ENCODE measurements around the gene CALN1. TPM values are rescaled to one million over a fixed set of nuclear protein-coding genes. Genes with fewer than 3 reads are reported as not detected.
"Not testable (repeated sequence)": the region's sequence is repeated elsewhere in the genome, so short reads cannot be mapped to it uniquely, and the experiment has no call there.

The CALN1 gene
- total RNA-seq, 6 experiments from 2014 or later = 0.06 to 0.98 (median 0.34) TPM

DNA sequence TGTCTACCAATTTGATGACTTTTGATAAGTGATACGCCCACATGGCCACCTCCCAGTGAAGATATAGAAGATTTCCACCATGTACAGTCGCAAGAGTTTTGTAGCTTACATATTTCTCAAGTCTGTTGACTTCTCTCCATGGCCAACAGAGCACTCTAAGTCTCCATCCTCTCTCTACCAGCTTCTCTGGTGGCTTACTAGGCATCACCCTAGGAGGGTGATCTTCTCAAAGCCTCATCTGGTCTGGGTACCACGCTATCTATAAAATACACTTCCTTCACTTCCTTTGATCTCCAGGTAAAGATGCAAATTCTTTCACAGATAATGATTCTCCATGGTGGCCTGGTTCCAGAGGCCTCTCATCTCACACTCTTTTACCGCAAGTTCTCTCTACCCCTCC lies 49.9 kb downstream of the CALN1 start:
- no peak overlapping the region for H3K4me3 ChIP-seq
- H3K4me1 ChIP-seq = no peaks in the 10 kb centered on the region
- no peaks in the 10 kb centered on the region for H3K36me3 ChIP-seq
- ATAC-seq (no peak), DNase-seq (no peak)
- H3K9me3 ChIP-seq = no peaks in the 10 kb centered on the region
- intact Hi-C loops (cut with DNase I) = no loop called here
- TF ChIP-seq, protein P1, sequence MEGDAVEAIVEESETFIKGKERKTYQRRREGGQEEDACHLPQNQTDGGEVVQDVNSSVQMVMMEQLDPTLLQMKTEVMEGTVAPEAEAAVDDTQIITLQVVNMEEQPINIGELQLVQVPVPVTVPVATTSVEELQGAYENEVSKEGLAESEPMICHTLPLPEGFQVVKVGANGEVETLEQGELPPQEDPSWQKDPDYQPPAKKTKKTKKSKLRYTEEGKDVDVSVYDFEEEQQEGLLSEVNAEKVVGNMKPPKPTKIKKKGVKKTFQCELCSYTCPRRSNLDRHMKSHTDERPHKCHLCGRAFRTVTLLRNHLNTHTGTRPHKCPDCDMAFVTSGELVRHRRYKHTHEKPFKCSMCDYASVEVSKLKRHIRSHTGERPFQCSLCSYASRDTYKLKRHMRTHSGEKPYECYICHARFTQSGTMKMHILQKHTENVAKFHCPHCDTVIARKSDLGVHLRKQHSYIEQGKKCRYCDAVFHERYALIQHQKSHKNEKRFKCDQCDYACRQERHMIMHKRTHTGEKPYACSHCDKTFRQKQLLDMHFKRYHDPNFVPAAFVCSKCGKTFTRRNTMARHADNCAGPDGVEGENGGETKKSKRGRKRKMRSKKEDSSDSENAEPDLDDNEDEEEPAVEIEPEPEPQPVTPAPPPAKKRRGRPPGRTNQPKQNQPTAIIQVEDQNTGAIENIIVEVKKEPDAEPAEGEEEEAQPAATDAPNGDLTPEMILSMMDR (IDR thresholded peaks at IDR 0.05) = no peak
- TF ChIP-seq POLR2A (IDR thresholded peaks at IDR 0.05) = no peak
- no peak overlapping the region for H3K27ac ChIP-seq
- 72% methylated on average over 4 of the region's 4 CpGs for WGBS (ENCODE audit: insufficient coverage, low coverage, low lambda C conversion rate, missing lambda C conversion rate)
- no peaks in the 10 kb centered on the region for H3K27me3 ChIP-seq

DNA sequence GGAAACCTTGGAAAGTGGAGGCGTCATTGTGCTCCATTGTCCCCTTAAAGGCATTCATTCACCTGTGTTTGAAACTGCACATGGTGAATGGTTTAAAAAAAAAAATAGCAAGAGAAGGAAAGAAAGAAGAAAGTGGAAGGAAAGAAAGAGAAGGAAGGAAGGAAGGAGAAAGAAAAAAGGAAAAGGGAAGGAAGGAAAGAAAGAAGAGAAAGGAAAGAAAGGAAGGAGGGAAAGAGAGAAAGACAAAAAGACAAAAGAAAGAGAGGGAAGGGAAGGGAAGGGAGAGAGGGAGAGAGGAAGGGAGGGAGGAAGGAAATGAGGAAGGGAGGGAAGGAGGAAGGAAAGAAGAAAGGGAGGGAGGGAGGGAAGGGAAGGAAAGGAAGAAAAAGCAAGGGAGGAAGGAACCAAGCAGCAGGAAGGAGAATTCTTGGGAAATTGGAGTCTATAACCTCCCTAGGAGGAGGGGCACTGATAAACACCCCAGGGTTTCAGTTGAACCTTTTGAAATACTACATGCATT lies 66.9 kb downstream of the CALN1 start:
- ATAC-seq = no peak
- WGBS (ENCODE audit: insufficient coverage, low coverage, low lambda C conversion rate, missing lambda C conversion rate) = 89% methylated on average over 1 of the region's 1 CpG

DNA sequence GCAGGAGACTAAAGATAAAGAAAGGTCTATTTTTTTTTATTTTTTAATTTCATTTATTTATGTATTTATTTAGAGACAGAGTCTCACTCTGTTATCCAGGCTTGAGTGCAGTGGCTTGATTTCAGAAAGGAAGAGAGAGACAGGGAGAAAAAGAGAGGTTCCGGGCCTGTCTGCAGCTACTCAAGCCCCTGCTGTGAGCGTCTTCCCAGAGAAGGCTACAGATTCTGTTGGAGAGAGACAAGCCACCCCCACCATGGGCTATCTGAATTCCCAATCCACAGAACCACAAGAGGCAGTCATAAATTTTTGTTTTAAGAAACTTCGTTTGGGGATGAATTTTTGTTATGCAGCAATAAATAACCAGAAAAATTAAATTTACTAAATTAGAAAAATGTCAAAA lies 68.1 kb downstream of the CALN1 start:
- Histone ChIP-seq H3K4me3 (no peak overlapping the region), H3K27me3 (no peaks in the 10 kb centered on the region), H3K9me3 (no peaks in the 10 kb centered on the region), H3K4me1 (no peaks in the 10 kb centered on the region), H3K27ac (no peak overlapping the region), H3K36me3 (no peaks in the 10 kb centered on the region)
- no peak for DNase-seq
- ATAC-seq = no peak
- intact Hi-C loops (cut with DNase I) = no loop called here
- 49% methylated on average over 3 of the region's 3 CpGs for WGBS (ENCODE audit: insufficient coverage, low coverage, low lambda C conversion rate, missing lambda C conversion rate)
- TF ChIP-seq POLR2A (IDR thresholded peaks at IDR 0.05) = no peak
- TF ChIP-seq, protein P1 (IDR thresholded peaks at IDR 0.05) = no peak

More for the DNA sequence above, 66.9 kb downstream of the CALN1 start:
- no peak overlapping the region for H3K27ac ChIP-seq
- no peaks in the 10 kb centered on the region for H3K27me3 ChIP-seq
- H3K4me3 ChIP-seq = no peak overlapping the region
- H3K36me3 ChIP-seq = no peaks in the 10 kb centered on the region
- H3K9me3 ChIP-seq = no peaks in the 10 kb centered on the region
- intact Hi-C loops (cut with DNase I) = no loop called here
- H3K4me1 ChIP-seq = no peaks in the 10 kb centered on the region
- TF ChIP-seq, protein P1 (IDR thresholded peaks at IDR 0.05) = no peak
- TF ChIP-seq POLR2A (IDR thresholded peaks at IDR 0.05) = no peak
- DNase-seq = no peak

DNA sequence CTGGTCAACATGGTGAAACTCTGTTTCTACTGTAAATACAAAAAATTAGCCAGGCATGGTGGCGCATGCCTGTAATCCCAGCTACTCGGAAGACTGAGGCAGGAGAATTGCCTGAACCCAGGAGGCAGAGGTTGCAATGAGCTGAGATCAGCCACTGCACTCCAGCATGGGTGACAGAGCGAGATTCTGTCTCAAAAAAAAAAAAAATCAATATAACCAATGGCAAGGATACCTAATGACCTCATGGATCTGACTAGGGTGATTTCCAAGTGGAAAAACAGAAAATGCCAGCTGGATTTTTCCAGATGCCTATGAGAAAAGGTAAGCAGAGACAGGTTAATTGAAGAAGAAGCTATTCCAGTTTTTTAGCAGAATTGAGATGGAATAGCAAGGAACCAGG lies 68.8 kb downstream of the CALN1 start:
- H3K27ac ChIP-seq; intact Hi-C loops (cut with DNase I); ATAC-seq; DNase-seq; H3K4me3 ChIP-seq; H3K27me3 ChIP-seq; H3K9me3 ChIP-seq; H3K4me1 ChIP-seq; H3K36me3 ChIP-seq: not testable (repeated sequence)
- WGBS (ENCODE audit: insufficient coverage, low coverage, low lambda C conversion rate, missing lambda C conversion rate) = 35% methylated on average over 2 of the region's 3 CpGs

DNA sequence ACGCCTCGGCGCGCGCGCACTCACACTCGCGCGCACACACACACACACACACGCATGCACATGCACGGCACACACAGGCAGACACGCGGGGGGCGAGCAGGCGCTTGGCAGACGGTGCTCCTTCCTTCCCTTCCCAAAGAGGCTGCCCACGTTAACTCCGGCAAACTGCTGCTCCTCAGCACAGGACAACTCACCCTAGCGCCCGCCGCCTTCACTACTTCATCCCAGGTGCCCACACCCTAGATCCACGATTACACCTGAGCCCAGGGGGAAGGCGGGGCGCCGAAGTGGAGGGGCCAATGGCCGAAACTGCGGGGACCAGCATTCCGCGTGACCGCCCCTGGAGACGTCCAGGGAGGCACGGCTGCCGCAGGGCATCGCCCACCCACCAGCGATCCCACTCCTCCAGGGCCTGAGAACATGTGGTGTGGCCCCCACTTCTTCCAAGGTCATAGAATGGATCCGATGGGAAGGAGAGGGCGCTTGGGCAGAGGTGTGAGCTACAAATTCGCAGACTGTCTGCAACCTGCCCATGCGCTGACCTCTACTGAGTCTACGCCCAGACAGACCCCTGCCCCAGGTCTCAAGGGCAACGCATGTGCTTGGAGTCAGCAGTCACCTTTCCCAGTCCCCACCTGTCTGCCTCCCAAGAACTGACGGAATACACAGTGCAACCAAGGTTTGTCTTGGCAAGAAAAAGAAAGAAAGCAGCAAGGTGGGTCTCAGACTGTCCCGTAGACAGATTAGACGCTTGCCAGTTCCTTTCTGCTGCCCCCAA lies 74.6 kb downstream of the CALN1 start:
- no peak overlapping the region for H3K27ac ChIP-seq
- H3K9me3 ChIP-seq = no peaks in the 10 kb centered on the region
- intact Hi-C loops (cut with DNase I) = no loop called here
- H3K4me3 ChIP-seq = no peak overlapping the region
- ATAC-seq (no peak), DNase-seq (no peak)
- 10% methylated on average over 4 of the region's 44 CpGs for WGBS (ENCODE audit: insufficient coverage, low coverage, low lambda C conversion rate, missing lambda C conversion rate)
- TF ChIP-seq, protein P1 (IDR thresholded peaks at IDR 0.05) = no peak
- TF ChIP-seq POLR2A (IDR thresholded peaks at IDR 0.05) = no peak
- no peaks in the 10 kb centered on the region for H3K36me3 ChIP-seq
- H3K27me3 ChIP-seq = no peaks in the 10 kb centered on the region
- no peaks in the 10 kb centered on the region for H3K4me1 ChIP-seq
